ENCODE measurements around the gene NALCN.
"Not testable (repeated sequence)": the region's sequence is repeated elsewhere in the genome, so short reads cannot be mapped to it uniquely, and the experiment has no call there.

The NALCN gene

DNA sequence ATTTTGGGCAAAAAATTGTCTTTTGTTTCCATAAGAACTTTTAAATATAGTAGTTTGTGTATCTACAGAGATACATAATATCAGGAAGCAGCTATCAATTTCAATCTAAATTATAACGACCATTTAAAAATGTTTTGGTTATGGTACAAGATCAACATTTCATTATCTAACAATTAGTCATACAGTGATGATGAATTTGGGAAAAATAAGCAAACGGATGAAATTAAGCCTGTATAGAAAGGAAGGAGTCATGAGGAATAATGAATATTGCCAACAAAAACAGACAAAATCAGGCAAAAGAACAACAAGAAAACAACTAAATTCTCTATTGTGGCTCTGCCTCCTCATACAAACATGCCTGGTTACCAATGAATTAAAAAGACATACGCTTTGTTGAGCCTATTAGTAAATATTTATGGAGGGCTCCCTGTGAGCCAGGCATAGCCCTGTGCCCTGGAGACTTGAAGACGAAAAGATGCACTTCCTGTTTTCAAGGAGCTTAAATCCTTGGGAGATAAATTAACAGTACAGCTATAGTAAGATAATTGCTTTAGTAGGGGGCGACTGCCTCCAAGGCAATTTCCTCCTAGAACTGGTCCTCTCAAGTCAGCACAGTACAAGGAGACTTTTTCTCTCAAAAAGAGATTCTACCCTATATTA is 73.0 kb downstream of the NALCN start:
- DNase-seq (ENCODE audit: low read depth in 2 of 2, low spot score in 1 of 2): no peak

DNA sequence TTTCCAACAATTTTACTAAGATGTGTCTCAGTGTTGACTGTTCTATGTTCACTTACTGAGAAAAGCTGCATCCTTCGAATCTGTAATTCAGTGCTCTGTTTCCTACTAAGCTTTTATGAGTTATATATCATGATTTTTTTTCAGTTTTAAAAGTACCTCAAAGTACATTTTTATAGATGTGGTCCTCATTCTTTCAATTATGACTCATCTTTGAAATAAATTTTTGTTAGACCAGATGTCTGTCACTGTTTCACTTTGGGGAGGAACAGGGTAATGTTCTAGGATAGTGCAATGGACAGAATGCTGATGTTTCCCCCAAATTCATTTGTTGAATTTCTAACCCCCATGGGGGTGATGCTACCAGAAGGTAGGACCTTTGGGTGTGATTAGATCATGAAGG is 74.8 kb downstream of the NALCN start:
- DNase-seq (ENCODE audit: low read depth in 2 of 2, low spot score in 1 of 2): no peak

DNA sequence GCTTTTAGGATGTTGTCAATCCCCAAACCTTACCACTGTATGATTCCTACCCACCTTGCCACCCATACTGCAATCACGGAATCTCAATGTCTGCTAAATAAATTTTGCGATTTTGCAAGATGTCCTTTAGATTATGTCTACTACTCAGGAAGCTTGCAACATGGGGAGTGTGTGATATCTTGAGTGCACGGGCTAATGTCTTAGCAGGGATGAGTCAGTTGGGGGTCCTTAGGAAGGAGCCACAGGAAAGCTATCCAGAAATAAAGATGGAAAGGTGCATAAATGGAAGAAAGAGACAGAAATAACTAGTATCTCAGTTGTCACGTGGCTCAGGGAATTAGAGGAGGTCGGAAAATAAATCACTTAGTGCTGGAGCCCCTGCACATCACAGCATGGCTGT is 77.1 kb downstream of the NALCN start:
- DNase-seq (ENCODE audit: low read depth in 2 of 2, low spot score in 1 of 2): no peak

DNA sequence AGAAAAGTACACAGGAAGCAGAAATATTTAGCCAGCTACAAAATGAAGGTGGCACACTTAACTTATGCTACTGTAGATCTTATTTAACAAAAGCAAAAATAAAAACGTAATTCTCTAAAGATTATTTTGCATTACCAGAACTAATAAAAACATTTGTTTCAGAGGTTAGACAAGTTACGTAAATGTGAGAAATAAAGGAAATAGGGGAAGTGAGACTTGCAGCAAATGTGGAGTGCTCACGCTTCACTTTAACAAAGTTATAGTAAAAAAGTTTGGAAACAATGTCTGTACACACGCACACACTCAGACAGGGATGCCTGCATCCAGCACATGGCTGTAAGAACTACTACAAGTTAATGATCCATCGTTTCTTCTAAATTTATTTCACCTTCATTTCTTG is 83.7 kb downstream of the NALCN start:
- DNase-seq (ENCODE audit: low read depth in 2 of 2, low spot score in 1 of 2): no peak

GRCh38 chr13:101331731-101332130 is 84.6 kb downstream of the NALCN start:
- DNase-seq (ENCODE audit: low read depth in 2 of 2, low spot score in 1 of 2): no peak

DNA sequence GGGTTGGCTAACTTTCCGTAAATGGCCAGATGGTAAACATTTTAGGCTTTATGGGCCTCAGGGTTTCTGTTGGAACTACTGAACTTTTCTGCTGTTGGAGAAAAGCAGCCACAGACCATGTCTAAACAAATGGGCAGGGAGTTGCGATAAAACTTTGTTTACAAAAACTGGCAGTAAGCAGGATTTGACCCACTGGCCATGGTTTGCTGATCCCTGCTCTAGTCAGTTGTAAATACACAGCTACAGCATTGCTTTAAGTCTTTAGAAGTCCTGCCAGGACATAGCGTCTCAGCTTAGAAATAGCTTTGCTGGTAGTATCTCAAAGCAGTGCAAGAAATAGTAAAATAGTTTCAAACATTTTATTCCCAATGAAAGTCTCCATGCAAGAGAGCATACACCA is 88.4 kb downstream of the NALCN start:
- no peak for DNase-seq (ENCODE audit: low read depth in 2 of 2, low spot score in 1 of 2)

GRCh38 chr13:101326710-101327109 is 89.6 kb downstream of the NALCN start:
- no peak for DNase-seq (ENCODE audit: low read depth in 2 of 2, low spot score in 1 of 2)

DNA sequence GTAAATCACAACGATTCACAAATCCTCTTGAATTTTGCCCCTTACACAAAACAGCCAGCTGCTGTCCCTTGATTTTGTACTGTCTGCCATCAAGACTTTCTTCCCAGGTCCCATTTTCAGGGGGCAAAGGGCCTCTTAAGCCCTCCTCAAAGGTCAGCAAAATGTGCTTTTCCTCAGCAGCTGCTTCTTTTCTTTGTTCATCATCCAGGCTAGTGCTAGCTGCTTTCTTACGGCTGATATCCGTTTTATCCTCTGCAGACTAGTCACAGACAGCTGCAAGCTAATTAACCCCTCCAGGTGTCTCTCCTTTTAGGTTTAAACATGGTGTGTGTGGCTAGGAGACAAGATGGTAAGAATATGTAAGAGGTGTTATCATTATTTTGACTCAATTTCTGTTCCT is 90.9 kb downstream of the NALCN start:
- no peak for DNase-seq (ENCODE audit: low read depth in 2 of 2, low spot score in 1 of 2)

DNA sequence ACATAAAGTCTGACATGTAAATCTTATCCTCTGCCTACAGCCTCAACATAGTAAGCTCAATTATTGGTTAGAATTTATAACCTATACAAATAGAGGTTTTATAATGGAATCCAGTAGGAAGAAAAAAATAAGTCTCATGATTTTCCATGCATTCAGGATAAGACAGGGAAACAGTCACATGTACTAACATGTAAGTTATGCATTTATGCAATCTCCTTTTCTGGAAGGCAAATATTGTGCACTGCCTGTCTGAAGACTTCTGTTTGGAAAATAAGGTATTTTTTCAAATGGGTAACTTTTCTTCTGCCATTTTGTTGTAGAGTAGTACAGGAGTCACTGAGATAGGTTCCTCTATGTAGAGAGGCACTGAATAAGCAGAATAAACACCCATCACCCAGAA is 92.7 kb downstream of the NALCN start:
- no peak for DNase-seq (ENCODE audit: low read depth in 2 of 2, low spot score in 1 of 2)

- DNase-seq (ENCODE audit: low read depth in 2 of 2, low spot score in 1 of 2): no peak
These were observed 98.3 kb downstream of the NALCN start for GRCh38 chr13:101317986-101318523.

DNA sequence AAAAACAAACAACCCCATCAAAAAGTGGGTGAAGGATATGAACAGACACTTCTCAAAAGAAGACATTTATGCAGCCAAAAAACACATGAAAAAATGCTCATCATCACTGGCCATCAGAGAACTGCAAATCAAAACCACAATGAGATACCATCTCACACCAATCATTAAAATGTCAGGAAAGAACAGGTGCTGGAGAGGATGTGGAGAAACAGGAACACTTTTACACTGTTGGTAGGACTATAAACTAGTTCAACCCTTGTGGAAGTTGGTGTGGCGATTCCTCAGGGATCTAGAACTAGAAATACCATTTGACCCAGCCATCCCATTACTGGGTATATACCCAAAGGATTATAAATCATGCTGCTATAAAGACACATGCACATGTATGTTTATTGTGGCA is 102.8 kb downstream of the NALCN start:
- not testable (repeated sequence) for DNase-seq (ENCODE audit: low read depth in 2 of 2, low spot score in 1 of 2)

DNA sequence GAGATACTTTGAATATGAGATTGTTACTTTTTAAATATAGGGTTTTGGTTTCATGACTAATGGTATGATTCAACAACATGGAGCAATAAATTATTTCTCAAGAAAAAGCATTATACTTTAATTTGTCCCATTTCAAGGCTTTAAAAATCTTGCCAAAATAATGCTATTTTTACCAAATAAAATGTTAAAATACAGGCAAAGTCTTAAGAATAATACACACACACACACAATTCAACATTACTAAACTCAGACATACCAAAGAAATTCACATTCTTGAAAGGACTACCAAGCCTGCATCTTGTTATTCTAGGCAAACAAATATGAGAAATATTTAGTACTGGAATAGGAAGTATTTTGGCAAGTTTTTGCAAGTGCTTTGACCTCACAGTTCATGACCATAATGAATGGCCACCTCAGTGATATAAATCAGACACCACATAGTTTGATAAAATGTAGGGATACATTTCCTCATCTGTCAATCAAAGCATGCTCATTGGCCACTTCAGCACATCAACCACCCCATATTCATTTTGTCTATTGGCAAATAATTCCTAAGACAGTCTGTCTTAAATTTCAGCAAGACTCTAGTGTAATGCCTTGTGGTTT is 107.2 kb downstream of the NALCN start:
- no peak for DNase-seq (ENCODE audit: low read depth in 2 of 2, low spot score in 1 of 2)

DNA sequence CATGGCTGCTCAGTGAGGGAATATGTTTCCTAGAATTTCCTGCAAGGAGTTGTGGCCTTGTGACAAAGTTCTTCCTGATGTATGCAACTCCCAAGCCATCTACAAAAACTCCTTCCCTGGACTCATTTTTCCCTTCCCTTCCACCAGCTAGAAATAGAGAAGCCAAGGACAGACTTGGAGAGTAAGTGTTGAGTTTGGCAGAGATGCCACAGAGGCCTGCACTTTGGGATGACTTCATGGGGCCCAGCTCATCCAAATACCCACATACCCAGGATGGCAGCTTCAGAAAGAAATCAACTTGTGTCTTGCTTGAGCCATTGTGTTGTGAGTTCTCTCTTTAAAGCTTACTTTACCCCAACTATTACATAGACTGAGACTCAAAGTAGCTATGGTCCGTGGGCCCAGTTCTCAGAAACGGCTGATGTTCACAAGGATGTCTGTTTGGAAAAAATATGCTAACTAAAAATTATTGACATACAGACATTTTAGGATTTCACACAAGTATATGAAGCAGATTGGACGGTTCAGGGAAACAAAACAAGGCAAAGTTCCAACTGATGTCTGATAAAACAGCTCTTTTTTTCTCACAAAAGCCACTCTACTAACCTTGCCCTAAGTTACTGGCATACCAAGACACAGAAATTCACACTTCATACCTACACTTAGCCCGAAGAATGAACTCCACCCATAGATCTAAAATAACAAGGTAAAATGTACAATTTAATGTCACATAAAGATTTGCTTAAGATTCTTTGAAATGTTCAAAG is 107.9 kb downstream of the NALCN start:
- DNase-seq (ENCODE audit: low read depth in 2 of 2, low spot score in 1 of 2): no peak

GRCh38 chr13:101307181-101307701 is 109.1 kb downstream of the NALCN start:
- DNase-seq (ENCODE audit: low read depth in 2 of 2, low spot score in 1 of 2): no peak

- no peak for DNase-seq (ENCODE audit: low read depth in 2 of 2, low spot score in 1 of 2)
These were observed 109.5 kb downstream of the NALCN start for GRCh38 chr13:101306773-101307172.

GRCh38 chr13:101305981-101306411 is 110.3 kb downstream of the NALCN start:
- no peak for DNase-seq (ENCODE audit: low read depth in 2 of 2, low spot score in 1 of 2)

DNA sequence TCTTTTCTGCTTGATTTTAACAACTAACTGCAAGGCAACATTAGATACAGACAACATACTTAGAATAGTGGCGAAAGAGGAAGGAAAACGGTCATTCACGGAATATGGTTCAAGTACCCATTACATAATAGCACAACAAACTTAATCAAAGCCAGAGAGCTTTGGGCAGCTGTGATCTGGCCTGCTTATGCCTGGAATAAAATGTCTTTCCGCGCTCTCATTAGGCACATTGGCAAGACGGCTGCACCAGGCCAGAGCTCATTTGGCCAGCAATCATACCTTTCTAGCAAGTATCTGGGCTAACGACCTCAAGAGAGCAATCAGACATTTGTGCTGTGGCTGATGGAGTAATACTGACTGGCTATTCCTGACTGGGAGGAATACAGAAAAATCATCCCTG is 112.8 kb downstream of the NALCN start:
- DNase-seq (ENCODE audit: low read depth in 2 of 2, low spot score in 1 of 2): no peak

GRCh38 chr13:101301053-101301452 is 115.3 kb downstream of the NALCN start:
- DNase-seq (ENCODE audit: low read depth in 2 of 2, low spot score in 1 of 2): no peak

DNA sequence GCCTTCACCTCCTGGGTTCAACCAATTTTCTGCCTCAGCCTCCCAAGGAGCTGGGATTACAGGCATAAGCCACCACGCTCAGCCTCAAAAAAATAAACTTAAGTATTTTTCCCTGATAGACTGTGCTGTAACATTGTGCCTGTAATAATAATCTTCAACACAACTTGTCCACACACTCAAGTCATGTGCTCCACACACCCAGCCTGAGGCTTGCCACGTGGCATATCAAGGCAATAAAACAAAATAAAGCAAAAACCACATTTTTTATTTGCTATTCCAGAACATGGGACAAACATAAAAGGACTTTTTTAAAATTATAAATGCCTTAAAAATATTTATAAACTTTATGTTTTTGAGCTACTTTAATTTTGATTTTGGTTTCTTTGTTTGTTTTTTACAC is 115.8 kb downstream of the NALCN start:
- no peak for DNase-seq (ENCODE audit: low read depth in 2 of 2, low spot score in 1 of 2)

DNA sequence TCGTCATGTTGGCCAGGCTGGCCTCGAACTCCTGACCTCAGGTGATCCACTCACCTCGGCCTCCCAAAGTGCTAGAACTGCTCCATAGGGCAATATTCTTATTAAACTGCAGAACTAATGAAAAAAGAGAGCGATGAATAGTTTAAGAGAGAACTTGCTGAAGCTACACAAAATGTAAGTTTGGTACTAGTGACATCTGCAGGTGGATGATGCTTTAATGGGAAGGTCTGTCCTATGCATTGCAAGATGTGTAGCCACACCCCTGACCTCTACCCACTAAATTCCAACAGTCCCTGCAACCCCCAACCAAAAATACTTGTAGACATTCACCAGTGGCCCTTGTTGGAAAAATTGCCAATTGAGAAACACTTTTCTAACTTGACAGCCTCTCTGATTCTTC is 117.8 kb downstream of the NALCN start:
- DNase-seq (ENCODE audit: low read depth in 2 of 2, low spot score in 1 of 2): no peak

- DNase-seq (ENCODE audit: low read depth in 2 of 2, low spot score in 1 of 2): no peak
These were observed 118.5 kb downstream of the NALCN start for GRCh38 chr13:101297794-101298193.

- no peak for DNase-seq (ENCODE audit: low read depth in 2 of 2, low spot score in 1 of 2)
These were observed 123.6 kb downstream of the NALCN start for GRCh38 chr13:101292711-101293110.

All from stimulated activated CD8-positive, alpha-beta memory T cell treated with anti-CD3 and anti-CD28 coated beads, Interleukin-4, amount 100 ng/mL, for 1 hour (primary cell).